Esophagus (tissue), 2 donors: ENCODE measurements around the gene CFHR4. TPM values are rescaled to one million over a fixed set of nuclear protein-coding genes. Genes with fewer than 3 reads are reported as not detected.
"Not testable (repeated sequence)": the region's sequence is repeated elsewhere in the genome, so short reads cannot be mapped to it uniquely, and the experiment has no call there.

ENCODE experiments used
- H3K27ac ChIP-seq, 2 donors: one replicate each; pipeline ENCODE4 v1.5.1; 2013; ENCODE audit warnings: low read depth in 2 of 2, mild to moderate bottlenecking in 2 of 2, inconsistent platforms in 1 of 2, low read length in 1 of 2, moderate library complexity in 1 of 2
- H3K27me3 ChIP-seq, 2 donors: one replicate each; pipeline ENCODE4 v1.6.1; 2013; ENCODE audit warnings: low read length in 2 of 2, control low read depth in 1 of 2, mild to moderate bottlenecking in 1 of 2; ENCODE audit not compliant: insufficient read depth in 2 of 2, control insufficient read depth in 1 of 2
- H3K36me3 ChIP-seq, 2 donors: one replicate each; pipeline ENCODE4 v1.6.1; 2013; ENCODE audit warnings: low read length in 1 of 2; ENCODE audit not compliant: control insufficient read depth in 2 of 2, insufficient read depth in 2 of 2
- H3K4me1 ChIP-seq, 2 donors: one replicate each; pipeline ENCODE4 v1.6.1; 2013; ENCODE audit warnings: low read length in 1 of 2; ENCODE audit not compliant: control insufficient read depth in 2 of 2, insufficient read depth in 2 of 2
- H3K4me3 ChIP-seq, 2 donors: one replicate each; pipeline ENCODE4 v1.5.1; 2013; ENCODE audit warnings: low read length in 2 of 2, mild to moderate bottlenecking in 2 of 2, low read depth in 1 of 2, moderate library complexity in 1 of 2
- H3K9me3 ChIP-seq, 2 donors: one replicate each; pipeline ENCODE4 v1.6.1; 2013; ENCODE audit warnings: mild to moderate bottlenecking in 2 of 2, low read depth in 1 of 2, low read length in 1 of 2, moderate library complexity in 1 of 2; ENCODE audit not compliant: control insufficient read depth in 2 of 2, insufficient read depth in 1 of 2
- WGBS, 2 donors: extraction: QIAGEN DNeasy Blood & Tissue Kit; methylation state at CpG; one replicate each; pipeline ENCODE4 v1.1.7; 2013; 5-methylcytosine and 5-hydroxymethylcytosine counted together
- polyA plus RNA-seq, 2 donors: library from polyadenylated mRNA; stranded (reverse); fragments of 200-250 nt; gene quantifications; one replicate each; pipeline ENCODE4 v1.2.3, GENCODE V29; 2013
- donor health status: healthy with polysubstance abuse.
- donor health status: Bipolar disorder and iron deficiency.

CFHR4 gene
- not detected for polyA plus RNA-seq

- no peak within 1 kb of the TSS for H3K4me3 ChIP-seq
- no peaks in the 10 kb centered on the region for H3K4me1 ChIP-seq
- no peaks in the 10 kb centered on the region for H3K36me3 ChIP-seq
- no peak within 1 kb of the TSS for H3K27ac ChIP-seq
- no peaks in the 10 kb centered on the region for H3K27me3 ChIP-seq
- no peaks in the 10 kb centered on the region for H3K9me3 ChIP-seq
These were observed at the start of gene CFHR4 for GRCh38 chr1:196887515-196888239. Gene CFHR4 (plus strand): TSS chr1:196888052. CDS start chr1:196888151, 99 bp downstream.

GRCh38 chr1:196849613-196850492, 38.0 kb upstream of the CFHR4 start:
- H3K27me3 ChIP-seq, H3K36me3 ChIP-seq, H3K9me3 ChIP-seq, H3K27ac ChIP-seq, H3K4me3 ChIP-seq, H3K4me1 ChIP-seq: not testable (repeated sequence)
- 66 to 82% methylated on average over 2 to 3 of the region's 4 CpGs for WGBS, 2 donors

DNA sequence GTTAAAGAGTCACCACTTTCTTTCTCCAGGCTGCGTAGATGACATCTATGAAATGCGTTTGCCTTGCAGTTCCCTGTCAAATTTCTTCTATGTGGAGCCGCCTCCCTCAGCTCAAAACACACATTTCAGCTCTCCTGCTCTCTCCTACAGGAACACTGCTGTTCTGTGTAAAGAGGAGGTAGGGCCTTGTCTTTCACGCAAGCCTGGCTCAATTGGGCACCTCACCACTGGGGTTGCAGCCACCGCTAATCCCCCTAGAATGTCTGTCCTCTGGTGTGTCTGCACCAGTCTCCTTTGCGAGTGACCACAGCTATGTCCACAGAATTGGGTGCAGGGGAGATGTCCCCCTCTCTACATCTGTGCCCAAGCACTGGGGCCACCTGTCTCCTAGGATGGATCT, 31.8 kb upstream of the CFHR4 start:
- Histone ChIP-seq H3K27me3 (no peaks in the 10 kb centered on the region), H3K4me1 (no peaks in the 10 kb centered on the region), H3K9me3 (no peaks in the 10 kb centered on the region), H3K4me3 (no peak overlapping the region), H3K36me3 (no peaks in the 10 kb centered on the region), H3K27ac (no peak overlapping the region)
- whole genome bisulfite sequencing, 2 donors = 87 to 94% methylated on average over 6 of the region's 6 CpGs

- H3K27me3 ChIP-seq = no peaks in the 10 kb centered on the region
- H3K9me3 ChIP-seq = no peaks in the 10 kb centered on the region
- H3K4me1 ChIP-seq = no peaks in the 10 kb centered on the region
- H3K27ac ChIP-seq = no peak overlapping the region
- no peaks in the 10 kb centered on the region for H3K36me3 ChIP-seq
- no peak overlapping the region for H3K4me3 ChIP-seq
- WGBS, 2 donors = 75 to 83% methylated on average over 2 of the region's 2 CpGs
These were observed 30.7 kb upstream of the CFHR4 start for GRCh38 chr1:196857188-196857587.

GRCh38 chr1:196858811-196859210, 29.0 kb upstream of the CFHR4 start:
- no peaks in the 10 kb centered on the region for H3K4me1 ChIP-seq
- no peaks in the 10 kb centered on the region for H3K36me3 ChIP-seq
- WGBS, 2 donors = 51 to 77% methylated on average over 3 of the region's 3 CpGs
- H3K27me3 ChIP-seq = no peaks in the 10 kb centered on the region
- H3K4me3 ChIP-seq = no peak overlapping the region
- H3K9me3 ChIP-seq = no peaks in the 10 kb centered on the region
- no peak overlapping the region for H3K27ac ChIP-seq

DNA sequence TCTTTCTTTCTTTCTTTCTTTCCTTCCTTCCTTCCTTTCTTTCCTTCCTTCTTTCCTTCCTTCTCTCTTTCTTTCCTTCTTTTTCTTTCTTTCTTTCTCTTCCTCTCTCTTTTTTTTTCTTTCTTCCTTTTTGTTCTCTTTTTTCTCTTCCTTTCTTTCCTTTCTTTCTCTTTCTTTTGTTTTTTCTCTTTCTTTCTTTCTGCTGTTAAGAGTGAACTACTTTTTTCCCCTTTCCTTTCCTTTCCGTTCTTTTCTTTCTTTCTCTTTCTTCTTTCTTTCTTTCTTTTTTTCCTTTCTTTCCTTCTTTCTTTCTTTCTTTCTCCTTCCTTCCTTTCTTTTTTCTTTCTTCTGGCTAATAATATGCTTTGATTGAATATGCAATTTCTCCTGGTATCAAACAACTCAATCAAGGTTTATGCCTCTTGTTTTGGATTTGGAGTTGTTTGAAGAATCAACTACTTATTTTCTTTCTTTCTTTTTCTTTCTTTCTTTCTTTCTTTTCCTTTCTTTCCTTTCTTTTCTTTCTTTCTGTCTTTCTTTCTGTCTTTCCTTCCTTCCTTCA, 27.4 kb upstream of the CFHR4 start:
- WGBS, 2 donors = 92 to 96% methylated on average over 1 of the region's 1 CpG
- no peaks in the 10 kb centered on the region for H3K9me3 ChIP-seq
- no peak overlapping the region for H3K27ac ChIP-seq
- no peaks in the 10 kb centered on the region for H3K4me1 ChIP-seq
- no peaks in the 10 kb centered on the region for H3K27me3 ChIP-seq
- H3K4me3 ChIP-seq = no peak overlapping the region
- no peaks in the 10 kb centered on the region for H3K36me3 ChIP-seq

- no peaks in the 10 kb centered on the region for H3K36me3 ChIP-seq
- 43 to 48% methylated on average over 2 of the region's 2 CpGs for WGBS, 2 donors
- H3K4me3 ChIP-seq = no peak overlapping the region
- H3K27me3 ChIP-seq = no peaks in the 10 kb centered on the region
- no peaks in the 10 kb centered on the region for H3K4me1 ChIP-seq
- no peaks in the 10 kb centered on the region for H3K9me3 ChIP-seq
- no peak overlapping the region for H3K27ac ChIP-seq
These were observed 26.4 kb upstream of the CFHR4 start for GRCh38 chr1:196861429-196861828.

GRCh38 chr1:196866974-196867373, 20.9 kb upstream of the CFHR4 start:
- WGBS, 2 donors = 84 to 94% methylated on average over 1 of the region's 1 CpG
- Histone ChIP-seq H3K27me3 (no peaks in the 10 kb centered on the region), H3K9me3 (no peaks in the 10 kb centered on the region), H3K27ac (no peak overlapping the region), H3K36me3 (no peaks in the 10 kb centered on the region), H3K4me1 (no peaks in the 10 kb centered on the region), H3K4me3 (no peak overlapping the region)

- 89% methylated on average over 4 of the region's 4 CpGs for WGBS, 2 donors
- Histone ChIP-seq H3K4me1 (no peaks in the 10 kb centered on the region), H3K36me3 (no peaks in the 10 kb centered on the region), H3K4me3 (no peak overlapping the region), H3K27ac (no peak overlapping the region), H3K9me3 (no peaks in the 10 kb centered on the region), H3K27me3 (no peaks in the 10 kb centered on the region)
These were observed 14.5 kb upstream of the CFHR4 start for GRCh38 chr1:196873385-196873784.
